Activated naive CD8-positive, alpha-beta T cell treated with anti-CD3 and anti-CD28 coated beads, Interleukin-2, amount 50 U/mL, for 16 hours (primary cell): Measurements from ENCODE around the gene SLC9A1.

Source experiments
- DNase-seq: peaks from one replicate; pipeline ENCODE4 v3.0.0-alpha.2; 2020; ENCODE audit warnings: low read depth, low spot score

Gene SLC9A1

GRCh38 chr1:27071049-27071416 is 83.9 kb downstream of the SLC9A1 start:
- DNase-seq = no peak

- DNase-seq = no peak
Observed at GRCh38 chr1:27070390-27071048, 84.4 kb downstream of the SLC9A1 start.

GRCh38 chr1:27068922-27069321 is 86.0 kb downstream of the SLC9A1 start:
- DNase-seq = no peak

GRCh38 chr1:27065999-27066630 is 88.8 kb downstream of the SLC9A1 start:
- DNase-seq = no peak

- no peak for DNase-seq
Observed at GRCh38 chr1:27060891-27061290, 94.0 kb downstream of the SLC9A1 start.

- DNase-seq = no peak
Observed at GRCh38 chr1:27058966-27059669, 95.8 kb downstream of the SLC9A1 start.

GRCh38 chr1:27057801-27058625 is 96.9 kb downstream of the SLC9A1 start:
- DNase-seq = no peak

GRCh38 chr1:27057389-27057788 is 97.5 kb downstream of the SLC9A1 start:
- DNase-seq = no peak

- no peak for DNase-seq
Observed at GRCh38 chr1:27053977-27054753, 100.8 kb downstream of the SLC9A1 start.

GRCh38 chr1:27052527-27052926 is 102.4 kb downstream of the SLC9A1 start:
- no peak for DNase-seq

- DNase-seq = no peak
Observed at GRCh38 chr1:27049607-27050006, 105.3 kb downstream of the SLC9A1 start.

- no peak for DNase-seq
Observed at GRCh38 chr1:27049100-27049499, 105.8 kb downstream of the SLC9A1 start.
